Body of pancreas (tissue), 4 donors: ENCODE results near the gene GPR173. TPM values are rescaled to one million over a fixed set of nuclear protein-coding genes. Genes with fewer than 3 reads are reported as not detected.

Experiments
- ATAC-seq: fragments of 150-250 bp; one replicate; pipeline ENCODE4 v1.9.1; 2016
- DNase-seq, 4 donors: peaks; one replicate each; pipeline ENCODE4 v3.0.0-alpha.2; 2019
- H3K27ac ChIP-seq, 4 donors: fragments of 200-600 bp; sonication (generic); 1 replicate in 3 of 4; 2 replicates in 1 of 4; pipeline versions ENCODE4 v1.5.1 to v1.6.1; 2016 to 2019; ENCODE audit warnings: mild to moderate bottlenecking in 1 of 4, mixed read lengths in 1 of 4, moderate library complexity in 1 of 4
- H3K27me3 ChIP-seq, 2 donors: fragments of 200-600 bp; sonication (generic); one replicate each; pipeline ENCODE4 v1.6.0; 2016; ENCODE audit warnings: mild to moderate bottlenecking in 1 of 2
- H3K36me3 ChIP-seq, 2 donors: fragments of 200-600 bp; sonication (generic); replicated peaks in 1 of 2; 2 replicates each; pipeline ENCODE4 v1.5.1; 2016; ENCODE audit warnings: low read depth in 2 of 2; ENCODE audit not compliant: insufficient read depth in 1 of 2
- H3K4me1 ChIP-seq: fragments of 200-600 bp; sonication (generic); one replicate; pipeline ENCODE4 v1.6.0; 2016
- H3K4me3 ChIP-seq, 2 donors: fragments of 200-600 bp; sonication (generic); 1 replicate in 1 of 2; 2 replicates in 1 of 2; pipeline ENCODE4 v1.5.1; 2016 to 2019
- H3K9me3 ChIP-seq, 3 donors: fragments of 200-600 bp; sonication (generic); 1 replicate in 2 of 3; 2 replicates in 1 of 3; pipeline ENCODE4 v1.5.1; 2016
- CTCF ChIP-seq, 7 experiments: fragments of 450-650 bp in 4 of 7; fragments of 200-600 bp in 3 of 7; sonication (generic) in 3 of 7; IDR thresholded peaks; one replicate each; pipeline ENCODE4 v1.5.1; 2016 to 2019; ENCODE audit warnings: antibody characterized with exemption in 7 of 7
- POLR2A ChIP-seq, 3 donors: fragments of 450-650 bp; IDR thresholded peaks; one replicate each; pipeline ENCODE4 v1.6.1; 2016; ENCODE audit warnings: antibody characterized with exemption in 3 of 3, mild to moderate bottlenecking in 2 of 3
- WGBS, 2 donors: methylation state at CpG; one replicate each; pipeline ENCODE4 v1.1.5; 2017; 5-methylcytosine and 5-hydroxymethylcytosine counted together
- intact Hi-C: fragments of 100-400 bp; cut with DNase I; formaldehyde crosslinking; loops from one replicate; pipeline ENCODE4 v1.15.1; 2023
- total RNA-seq, 2 donors: library from RNA; depleted of rRNA; stranded (reverse); fragments of >200 nt; gene quantifications; one replicate each; pipeline ENCODE4 v1.1.0, GENCODE V29; 2016

Gene GPR173
- total RNA-seq, 2 donors from 2014 or later, result 0.26 to 0.66 TPM

DNA sequence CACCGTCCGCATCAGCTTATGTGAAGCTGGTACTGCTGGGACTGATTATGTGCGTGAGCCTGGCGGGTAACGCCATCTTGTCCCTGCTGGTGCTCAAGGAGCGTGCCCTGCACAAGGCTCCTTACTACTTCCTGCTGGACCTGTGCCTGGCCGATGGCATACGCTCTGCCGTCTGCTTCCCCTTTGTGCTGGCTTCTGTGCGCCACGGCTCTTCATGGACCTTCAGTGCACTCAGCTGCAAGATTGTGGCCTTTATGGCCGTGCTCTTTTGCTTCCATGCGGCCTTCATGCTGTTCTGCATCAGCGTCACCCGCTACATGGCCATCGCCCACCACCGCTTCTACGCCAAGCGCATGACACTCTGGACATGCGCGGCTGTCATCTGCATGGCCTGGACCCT lies 28.1 kb downstream of the GPR173 start:
- WGBS, 2 donors, result 95 to 98% methylated on average over 12 to 19 of the region's 21 CpGs
- Histone ChIP-seq H3K9me3 (no peaks in the 10 kb centered on the region), H3K36me3 (no peaks in the 10 kb centered on the region), H3K4me1 (peaks cover 11% of the 10 kb centered on the region), H3K27me3 (no peaks in the 10 kb centered on the region), H3K27ac (no peak overlapping the region), H3K4me3 (no peak overlapping the region)
- ATAC-seq, result no peak
- intact Hi-C loops, result no loop called here
- TF ChIP-seq CTCF (IDR thresholded peaks at IDR 0.05) (no peak), POLR2A (IDR thresholded peaks at IDR 0.05) (no peak)
- no peak for DNase-seq

DNA sequence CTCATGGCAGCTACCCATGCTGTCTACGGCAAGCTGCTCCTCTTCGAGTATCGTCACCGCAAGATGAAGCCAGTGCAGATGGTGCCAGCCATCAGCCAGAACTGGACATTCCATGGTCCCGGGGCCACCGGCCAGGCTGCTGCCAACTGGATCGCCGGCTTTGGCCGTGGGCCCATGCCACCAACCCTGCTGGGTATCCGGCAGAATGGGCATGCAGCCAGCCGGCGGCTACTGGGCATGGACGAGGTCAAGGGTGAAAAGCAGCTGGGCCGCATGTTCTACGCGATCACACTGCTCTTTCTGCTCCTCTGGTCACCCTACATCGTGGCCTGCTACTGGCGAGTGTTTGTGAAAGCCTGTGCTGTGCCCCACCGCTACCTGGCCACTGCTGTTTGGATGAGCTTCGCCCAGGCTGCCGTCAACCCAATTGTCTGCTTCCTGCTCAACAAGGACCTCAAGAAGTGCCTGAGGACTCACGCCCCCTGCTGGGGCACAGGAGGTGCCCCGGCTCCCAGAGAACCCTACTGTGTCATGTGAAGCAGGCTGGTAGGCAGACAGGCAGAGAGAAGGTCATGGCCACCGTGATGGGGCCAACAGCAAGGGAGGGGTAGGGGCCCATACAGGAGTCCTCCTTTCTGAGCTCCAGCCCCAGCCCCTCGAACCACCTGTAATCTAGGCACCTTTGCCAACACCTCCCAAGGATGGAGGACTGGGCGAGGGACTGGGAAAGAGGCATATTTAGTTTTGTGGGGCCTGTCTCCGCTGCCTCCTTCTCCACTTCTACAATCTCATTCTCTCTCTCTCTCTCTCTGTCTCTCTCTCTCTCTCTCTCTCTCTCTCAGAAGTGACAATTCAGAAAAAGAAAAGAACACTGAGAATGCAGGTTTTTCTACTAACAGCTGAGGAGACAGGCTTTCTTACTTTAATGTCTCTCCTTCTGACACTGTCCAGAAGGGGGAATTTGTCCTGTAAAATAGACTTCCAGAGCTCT lies 28.9 kb downstream of the GPR173 start:
- Histone ChIP-seq H3K4me1 (peaks cover 2% of the 10 kb centered on the region), H3K4me3 (no peak overlapping the region), H3K9me3 (no peaks in the 10 kb centered on the region), H3K36me3 (no peaks in the 10 kb centered on the region), H3K27me3 (no peaks in the 10 kb centered on the region), H3K27ac (no peak overlapping the region)
- intact Hi-C loops, result no loop called here
- WGBS, 2 donors, result 88 to 100% methylated on average over 3 to 19 of the region's 27 CpGs
- DNase-seq (no peak), ATAC-seq (no peak)
- no peak for TF ChIP-seq CTCF (IDR thresholded peaks at IDR 0.05)
- no peak for TF ChIP-seq POLR2A (IDR thresholded peaks at IDR 0.05)

DNA sequence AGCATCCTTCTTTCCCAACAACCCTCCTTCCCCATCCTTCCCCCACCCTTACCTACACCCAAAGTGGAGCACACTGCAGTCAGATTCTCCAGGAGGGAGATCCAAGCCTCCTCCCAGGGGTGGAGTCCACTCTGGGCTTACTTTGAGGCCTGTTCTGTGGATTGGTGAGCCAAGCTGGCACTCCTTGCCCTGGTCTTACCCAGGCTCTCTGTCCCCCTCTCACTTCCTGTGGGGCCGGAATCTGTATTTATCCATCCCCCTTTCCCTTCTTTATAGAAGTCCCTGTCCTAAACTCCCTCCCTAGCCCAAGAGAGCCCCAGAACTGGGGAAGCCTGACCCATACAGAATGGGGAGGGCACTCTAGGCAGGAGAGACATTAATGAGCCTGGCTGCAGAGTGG lies 30.4 kb downstream of the GPR173 start:
- no peaks in the 10 kb centered on the region for H3K27me3 ChIP-seq
- ATAC-seq (no peak), DNase-seq (no peak)
- intact Hi-C loops, result no loop called here
- H3K9me3 ChIP-seq, result no peaks in the 10 kb centered on the region
- peaks cover 8% of the 10 kb centered on the region for H3K4me1 ChIP-seq
- WGBS, 2 donors, result 100% methylated on average over 1 of the region's 1 CpG; no CpG with 5 or more reads in 1 of the 2 donors
- no peaks in the 10 kb centered on the region for H3K36me3 ChIP-seq
- H3K4me3 ChIP-seq, result no peak overlapping the region
- no peak for TF ChIP-seq POLR2A (IDR thresholded peaks at IDR 0.05)
- TF ChIP-seq CTCF (IDR thresholded peaks at IDR 0.05), result no peak
- H3K27ac ChIP-seq, result no peak overlapping the region

GRCh38 chrX:53080628-53081580 lies 32.3 kb downstream of the GPR173 start:
- H3K27me3 ChIP-seq, result no peaks in the 10 kb centered on the region
- no peak overlapping the region for H3K4me3 ChIP-seq
- 28 to 34% methylated on average over 7 to 9 of the region's 17 CpGs for WGBS, 2 donors
- H3K4me1 ChIP-seq, result peaks cover 21% of the 10 kb centered on the region
- no peaks in the 10 kb centered on the region for H3K36me3 ChIP-seq
- H3K27ac ChIP-seq, result peak overlapping the region; percentile 39 to 89 (median 60)
- ATAC-seq, result no peak
- no peak for DNase-seq
- no peaks in the 10 kb centered on the region for H3K9me3 ChIP-seq
- intact Hi-C loops, result no loop called here
- TF ChIP-seq POLR2A (IDR thresholded peaks at IDR 0.05), result no peak
- TF ChIP-seq CTCF (IDR thresholded peaks at IDR 0.05), result no peak
